Stimulated activated CD8-positive, alpha-beta memory T cell treated with anti-CD3 and anti-CD28 coated beads, Interleukin-15, amount 100 ng/mL, for 4 hours (primary cell): Measurements from ENCODE around the gene MCF2L2.

Experiments
- DNase-seq, 2 donors: peaks; one replicate each; pipeline ENCODE4 v3.0.0-alpha.2; 2020; ENCODE audit warnings: low read depth in 2 of 2

Gene MCF2L2

GRCh38 chr3:183369627-183370026 is 58.8 kb downstream of the MCF2L2 start:
- DNase-seq, result no peak

GRCh38 chr3:183369117-183369516 is 59.3 kb downstream of the MCF2L2 start:
- no peak for DNase-seq

GRCh38 chr3:183360971-183361624 is 67.3 kb downstream of the MCF2L2 start:
- no peak for DNase-seq

DNA sequence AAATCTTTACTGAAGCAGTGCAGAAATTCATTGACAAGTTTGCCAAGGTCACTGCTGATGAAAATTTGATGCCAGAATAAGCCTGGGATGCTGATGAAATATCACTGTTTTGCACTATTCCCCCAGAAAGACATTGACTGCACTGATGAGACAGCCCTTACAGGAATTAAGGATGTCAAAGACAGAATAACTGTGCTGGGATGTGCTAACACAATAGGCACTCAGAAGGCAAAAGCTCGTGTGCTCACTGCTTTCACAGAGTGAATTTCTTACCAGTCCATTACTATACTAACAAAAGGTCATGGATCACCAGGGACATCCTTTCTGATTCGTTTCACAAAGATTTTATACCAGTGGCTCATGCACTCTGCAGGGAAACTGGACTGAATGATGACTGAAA is 69.4 kb downstream of the MCF2L2 start:
- DNase-seq, result no peak

- no peak for DNase-seq
Measured at GRCh38 chr3:183357564-183358079, 70.8 kb downstream of the MCF2L2 start.

GRCh38 chr3:183356920-183357319 is 71.5 kb downstream of the MCF2L2 start:
- no peak for DNase-seq

DNA sequence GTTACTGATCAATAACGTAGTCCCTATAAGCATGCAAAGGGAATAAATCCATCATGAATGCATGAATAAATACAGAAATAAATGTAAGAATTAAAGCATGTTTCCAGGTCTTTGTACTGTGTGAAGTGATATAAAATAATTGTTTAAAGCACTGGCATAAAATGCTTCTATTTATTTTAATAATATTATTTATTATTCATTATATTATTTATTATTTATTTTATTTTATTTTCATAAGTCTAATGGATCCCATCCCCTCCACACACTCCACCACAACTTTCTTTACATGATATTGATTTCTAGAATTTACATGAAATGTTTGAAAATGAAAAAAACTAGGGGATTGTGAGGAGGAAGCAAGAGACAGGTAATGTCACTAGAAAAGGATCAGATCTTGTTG is 73.5 kb downstream of the MCF2L2 start:
- no peak for DNase-seq

- DNase-seq, result no peak
Measured at GRCh38 chr3:183354325-183354831, 74.0 kb downstream of the MCF2L2 start.

GRCh38 chr3:183353421-183353820 is 75.0 kb downstream of the MCF2L2 start:
- no peak for DNase-seq

GRCh38 chr3:183350164-183350563 is 78.3 kb downstream of the MCF2L2 start:
- no peak for DNase-seq

GRCh38 chr3:183349421-183350157 is 78.8 kb downstream of the MCF2L2 start:
- DNase-seq, result no peak

DNA sequence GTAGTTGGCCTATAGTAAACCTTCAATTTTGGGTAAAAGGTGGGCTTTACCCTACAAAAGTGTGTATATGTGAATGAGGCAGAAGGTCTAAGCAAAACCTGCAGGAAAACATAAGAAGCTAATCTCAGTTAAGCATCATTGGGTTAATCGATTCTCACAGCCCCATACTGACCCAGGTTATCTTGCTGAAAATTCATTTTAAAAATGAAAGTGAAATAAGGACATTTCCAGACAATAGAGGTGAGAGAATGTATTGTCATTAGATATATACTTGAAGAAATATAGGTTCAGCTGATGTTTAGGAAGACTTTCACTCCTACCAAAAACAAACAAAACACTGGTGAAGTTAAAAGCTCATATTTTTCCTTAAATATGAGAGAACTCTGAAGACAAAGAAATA is 85.6 kb downstream of the MCF2L2 start:
- no peak for DNase-seq

- no peak for DNase-seq
Measured at GRCh38 chr3:183341545-183342288, 86.7 kb downstream of the MCF2L2 start.

- no peak for DNase-seq
Measured at GRCh38 chr3:183340222-183340621, 88.2 kb downstream of the MCF2L2 start.

DNA sequence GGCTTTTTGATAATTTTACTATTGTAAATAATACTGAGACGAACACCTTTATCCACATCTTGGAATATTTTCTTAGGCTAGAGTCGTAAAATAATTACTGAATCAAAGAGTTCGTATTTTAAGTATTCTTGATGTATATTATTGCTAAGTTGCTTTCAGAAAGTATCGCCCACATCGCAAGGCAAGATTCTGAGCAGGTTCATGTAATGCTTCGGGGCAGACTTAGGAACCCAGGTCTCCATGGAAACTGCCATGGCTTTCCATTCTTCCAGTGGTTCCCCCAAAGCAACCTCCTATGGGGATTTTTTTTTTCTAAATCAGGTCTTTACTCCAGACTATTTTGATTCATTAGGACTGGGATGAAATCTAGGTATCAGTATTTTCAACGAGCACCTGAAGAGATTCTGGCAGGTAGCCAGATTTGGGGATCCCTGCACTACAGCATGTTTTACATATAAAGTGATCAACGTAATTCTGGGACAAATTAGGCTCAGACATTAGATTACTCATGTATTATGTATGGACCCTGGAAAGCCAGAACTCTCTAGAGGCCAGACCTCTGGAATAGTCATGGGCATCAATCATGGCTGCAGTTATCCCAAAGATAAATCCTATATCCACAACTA is 88.8 kb downstream of the MCF2L2 start:
- DNase-seq, result no peak

DNA sequence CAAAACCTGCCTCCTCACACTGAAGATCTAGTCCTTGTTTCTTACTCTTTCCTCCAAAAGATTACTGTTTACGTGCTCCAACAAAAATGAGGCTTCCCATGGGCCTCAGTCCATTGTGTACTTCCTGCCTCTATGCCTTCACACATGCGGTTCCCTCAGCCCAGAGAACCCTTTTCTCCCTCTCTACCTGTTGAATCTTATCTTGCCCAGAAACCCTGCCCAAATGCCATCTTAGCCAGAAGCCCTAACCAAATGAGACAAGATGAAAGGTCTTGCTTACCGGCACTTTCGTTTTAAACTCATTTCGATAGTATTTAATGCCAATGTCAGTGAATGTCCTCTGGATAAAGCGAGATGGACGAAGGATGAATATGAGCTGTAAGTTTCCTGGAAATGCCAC is 89.9 kb downstream of the MCF2L2 start:
- DNase-seq, result no peak

- DNase-seq, result no peak
Measured at GRCh38 chr3:183332487-183332886, 95.9 kb downstream of the MCF2L2 start.

DNA sequence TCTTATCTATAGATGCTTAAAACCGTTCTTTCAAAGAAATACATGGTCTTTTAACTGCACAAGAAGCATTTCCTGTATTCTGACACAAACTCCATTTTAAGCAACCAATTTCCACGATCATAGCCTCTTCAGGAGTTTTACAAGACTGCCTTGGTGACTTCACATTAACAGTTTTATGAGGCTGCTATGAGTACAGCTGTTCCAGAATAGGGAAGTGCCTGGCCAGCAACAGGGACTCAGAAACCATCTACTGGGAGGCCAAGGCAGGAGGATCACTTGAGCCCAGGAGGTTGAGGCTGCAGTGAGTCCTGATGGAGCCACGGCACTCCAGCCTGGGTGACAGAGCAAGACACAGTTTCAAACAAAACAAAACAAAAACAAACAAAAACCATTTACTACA is 96.9 kb downstream of the MCF2L2 start:
- no peak for DNase-seq

DNA sequence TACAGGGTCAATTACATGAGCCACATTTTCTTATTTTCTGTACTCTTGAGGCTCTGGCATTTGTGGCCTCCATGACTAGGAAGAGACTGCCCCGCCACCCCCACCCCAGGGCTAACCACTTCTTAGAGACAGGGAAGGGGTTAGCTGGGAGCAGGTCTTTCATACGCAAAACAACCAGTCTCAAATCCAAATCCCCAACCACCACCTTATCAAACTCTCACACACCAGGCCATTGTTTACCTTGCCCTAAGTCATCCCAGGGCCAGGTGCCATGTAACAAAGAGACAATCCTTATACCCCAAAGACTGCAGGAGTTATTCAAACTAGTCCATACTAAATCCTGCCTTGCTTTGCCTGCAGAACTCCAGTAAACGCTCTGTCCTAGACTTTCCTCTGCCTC is 97.5 kb downstream of the MCF2L2 start:
- DNase-seq, result no peak

DNA sequence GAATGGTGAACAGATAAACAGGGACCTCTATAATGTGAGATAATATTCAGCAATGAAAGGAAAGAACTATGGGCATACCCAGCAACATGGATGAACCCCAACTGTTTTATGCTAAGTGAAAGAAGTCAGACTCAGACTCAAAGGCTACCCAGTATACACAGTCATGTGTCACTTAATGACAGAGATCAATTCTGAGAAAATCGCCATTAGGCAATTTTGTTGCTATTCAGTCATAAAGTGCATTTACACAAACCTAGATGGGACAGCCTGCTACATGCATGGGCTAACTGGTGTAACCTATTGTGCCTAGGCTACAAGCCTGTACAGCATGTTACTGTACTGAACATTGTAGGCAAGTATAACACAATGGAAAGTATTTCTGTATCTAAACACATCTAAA is 98.9 kb downstream of the MCF2L2 start:
- no peak for DNase-seq

GRCh38 chr3:183328823-183329222 is 99.6 kb downstream of the MCF2L2 start:
- DNase-seq, result no peak

DNA sequence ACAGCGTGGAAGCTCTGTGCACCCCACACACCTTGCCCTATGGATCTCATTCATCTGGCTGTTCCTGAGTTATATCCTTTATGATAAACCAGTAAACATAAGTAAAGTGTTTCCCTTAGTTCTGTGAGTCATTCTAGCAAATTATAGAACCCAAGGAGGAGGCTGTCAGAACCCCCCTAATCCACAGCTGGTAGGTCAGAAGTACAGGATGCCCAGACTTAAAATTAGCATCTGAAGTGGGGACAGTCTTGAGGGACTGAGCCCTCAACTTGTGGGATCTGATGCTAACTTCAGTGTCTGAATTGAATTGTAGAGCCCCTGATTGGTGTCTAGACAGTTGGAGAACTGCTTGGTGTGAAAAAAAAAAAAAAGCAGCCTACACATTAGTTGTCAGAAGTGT is 100.3 kb downstream of the MCF2L2 start:
- no peak for DNase-seq
